BLaER1 (cell line): ENCODE results near the gene ITGA11.
A peak's percentile ranks its signal among the peaks of the same experiment; 100 is the strongest.

ENCODE experiments used
- H3K27ac ChIP-seq: shearing (Covaris generic); formaldehyde crosslinking; 2 replicates; pipeline ENCODE4 v1.8.1; 2022
- H3K27me3 ChIP-seq: shearing (Covaris generic); formaldehyde crosslinking; 2 replicates; pipeline ENCODE4 v1.8.1; 2022
- H3K36me3 ChIP-seq: shearing (Covaris generic); formaldehyde crosslinking; 2 replicates; pipeline ENCODE4 v1.8.1; 2022
- H3K4me1 ChIP-seq: shearing (Covaris generic); formaldehyde crosslinking; 2 replicates; pipeline ENCODE4 v1.8.1; 2022
- H3K4me2 ChIP-seq: shearing (Covaris generic); formaldehyde crosslinking; 2 replicates; pipeline ENCODE4 v1.8.1; 2022
- H3K4me3 ChIP-seq: shearing (Covaris generic); formaldehyde crosslinking; 2 replicates; pipeline ENCODE4 v1.8.1; 2022
- H3K9ac ChIP-seq: shearing (Covaris generic); formaldehyde crosslinking; 2 replicates; pipeline ENCODE4 v1.8.1; 2022
- H3K9me3 ChIP-seq: shearing (Covaris generic); formaldehyde crosslinking; 2 replicates; pipeline ENCODE4 v1.8.1; 2022
- H4K20me1 ChIP-seq: shearing (Covaris generic); formaldehyde crosslinking; 2 replicates; pipeline ENCODE4 v1.8.1; 2022
- Cebpa-rat ChIP-seq: shearing (Covaris generic); IDR thresholded peaks from 2 replicates; pipeline ENCODE4 v1.8.1; 2022

ITGA11 gene

GRCh38 chr15:68364028-68364659 lies 67.8 kb downstream of the ITGA11 start:
- Histone ChIP-seq H3K27me3 (no peaks in the 10 kb centered on the region), H3K36me3 (no peaks in the 10 kb centered on the region), H3K4me3 (no peak overlapping the region), H4K20me1 (no peaks in the 10 kb centered on the region), H3K9me3 (no peaks in the 10 kb centered on the region), H3K9ac (no peak overlapping the region), H3K27ac (peak overlapping the region; percentile 82), H3K4me2 (peak overlapping the region; percentile 87), H3K4me1 (peaks cover 76% of the 10 kb centered on the region)
- no peak for TF ChIP-seq Cebpa-rat

- Histone ChIP-seq H3K4me3 (no peak overlapping the region), H3K9ac (no peak overlapping the region), H3K4me1 (peaks cover 69% of the 10 kb centered on the region), H3K27ac (0 out of 2 replicates have a peak overlapping the region, but pooled peaks have one; percentile 82), H3K9me3 (no peaks in the 10 kb centered on the region), H4K20me1 (no peaks in the 10 kb centered on the region), H3K36me3 (no peaks in the 10 kb centered on the region), H3K4me2 (peak overlapping the region; percentile 87; the same call in 1 of the 2 replicates), H3K27me3 (no peaks in the 10 kb centered on the region)
- no peak for TF ChIP-seq Cebpa-rat
These were observed 68.6 kb downstream of the ITGA11 start for GRCh38 chr15:68363353-68363752.

- TF ChIP-seq Cebpa-rat = no peak
These were observed 69.3 kb downstream of the ITGA11 start for GRCh38 chr15:68362537-68363126.

GRCh38 chr15:68360721-68361120 lies 71.2 kb downstream of the ITGA11 start:
- peak overlapping the region; percentile 31; the same call in 1 of the 2 replicates for H3K4me2 ChIP-seq
- no peak overlapping the region for H3K4me3 ChIP-seq
- H3K36me3 ChIP-seq = no peaks in the 10 kb centered on the region
- H3K9ac ChIP-seq = no peak overlapping the region
- no peaks in the 10 kb centered on the region for H4K20me1 ChIP-seq
- H3K9me3 ChIP-seq = peaks cover 9% of the 10 kb centered on the region
- H3K27ac ChIP-seq = no peak overlapping the region
- H3K4me1 ChIP-seq = peaks cover 42% of the 10 kb centered on the region
- no peak for TF ChIP-seq Cebpa-rat
- no peaks in the 10 kb centered on the region for H3K27me3 ChIP-seq

More at GRCh38 chr15:68362537-68363126, 69.3 kb downstream of the ITGA11 start:
- no peak overlapping the region for H3K4me3 ChIP-seq
- H3K27me3 ChIP-seq = no peaks in the 10 kb centered on the region
- H3K9ac ChIP-seq = no peak overlapping the region
- no peak overlapping the region for H3K27ac ChIP-seq
- H3K9me3 ChIP-seq = no peaks in the 10 kb centered on the region
- no peaks in the 10 kb centered on the region for H3K36me3 ChIP-seq
- H3K4me2 ChIP-seq = no peak overlapping the region
- no peaks in the 10 kb centered on the region for H4K20me1 ChIP-seq
- H3K4me1 ChIP-seq = peaks cover 61% of the 10 kb centered on the region

GRCh38 chr15:68356778-68357177 lies 75.2 kb downstream of the ITGA11 start:
- no peaks in the 10 kb centered on the region for H3K36me3 ChIP-seq
- TF ChIP-seq Cebpa-rat = no peak

GRCh38 chr15:68354923-68355322 lies 77.0 kb downstream of the ITGA11 start:
- Histone ChIP-seq H3K4me3 (no peak overlapping the region), H3K4me1 (peaks cover 44% of the 10 kb centered on the region), H3K9ac (no peak overlapping the region), H3K27ac (no peak overlapping the region), H3K4me2 (no peak overlapping the region), H4K20me1 (no peaks in the 10 kb centered on the region), H3K27me3 (no peaks in the 10 kb centered on the region), H3K9me3 (peaks cover 9% of the 10 kb centered on the region), H3K36me3 (no peaks in the 10 kb centered on the region)
- TF ChIP-seq Cebpa-rat = no peak

More at GRCh38 chr15:68356778-68357177, 75.2 kb downstream of the ITGA11 start:
- H3K4me2 ChIP-seq = no peak overlapping the region
- H3K27ac ChIP-seq = no peak overlapping the region
- H3K4me1 ChIP-seq = peaks cover 37% of the 10 kb centered on the region
- H3K4me3 ChIP-seq = no peak overlapping the region
- no peaks in the 10 kb centered on the region for H3K27me3 ChIP-seq
- no peaks in the 10 kb centered on the region for H4K20me1 ChIP-seq
- no peak overlapping the region for H3K9ac ChIP-seq
- H3K9me3 ChIP-seq = peaks cover 9% of the 10 kb centered on the region

GRCh38 chr15:68354268-68354667 lies 77.7 kb downstream of the ITGA11 start:
- H3K27ac ChIP-seq = no peak overlapping the region
- no peak overlapping the region for H3K4me3 ChIP-seq
- peaks cover 47% of the 10 kb centered on the region for H3K4me1 ChIP-seq
- H3K9me3 ChIP-seq = peaks cover 9% of the 10 kb centered on the region
- no peak for TF ChIP-seq Cebpa-rat
- H3K27me3 ChIP-seq = no peaks in the 10 kb centered on the region
- no peaks in the 10 kb centered on the region for H3K36me3 ChIP-seq
- H4K20me1 ChIP-seq = no peaks in the 10 kb centered on the region
- H3K4me2 ChIP-seq = no peak overlapping the region
- H3K9ac ChIP-seq = no peak overlapping the region

- H3K4me1 ChIP-seq = peaks cover 54% of the 10 kb centered on the region
- H3K9ac ChIP-seq = no peak overlapping the region
- peaks cover 9% of the 10 kb centered on the region for H3K9me3 ChIP-seq
- no peak overlapping the region for H3K4me3 ChIP-seq
- H3K36me3 ChIP-seq = no peaks in the 10 kb centered on the region
- H3K27ac ChIP-seq = no peak overlapping the region
- H3K27me3 ChIP-seq = no peaks in the 10 kb centered on the region
- peak overlapping the region; percentile 79; the same call in 1 of the 2 replicates for H3K4me2 ChIP-seq
- no peaks in the 10 kb centered on the region for H4K20me1 ChIP-seq
- no peak for TF ChIP-seq Cebpa-rat
These were observed 78.4 kb downstream of the ITGA11 start for GRCh38 chr15:68353421-68354135.

- Histone ChIP-seq H4K20me1 (no peaks in the 10 kb centered on the region), H3K4me2 (peak overlapping the region; percentile 79), H3K36me3 (no peaks in the 10 kb centered on the region), H3K4me1 (peaks cover 65% of the 10 kb centered on the region), H3K9ac (peak overlapping the region; percentile 23; the same call in 1 of the 2 replicates), H3K27me3 (no peaks in the 10 kb centered on the region), H3K4me3 (no peak overlapping the region), H3K27ac (peak overlapping the region; percentile 71), H3K9me3 (peaks cover 9% of the 10 kb centered on the region)
- no peak for TF ChIP-seq Cebpa-rat
These were observed 79.4 kb downstream of the ITGA11 start for GRCh38 chr15:68352401-68353062.
